ENCODE measurements around the gene F8. TPM values are rescaled to one million over a fixed set of nuclear protein-coding genes. Genes with fewer than 3 reads are reported as not detected.

The F8 gene
- total and polyA plus RNA-seq, 2 of the 4 experiments (the other 2 are of a cell fraction), result 1.4 to 1.5 TPM

Small RNA genes lying within 50 kb of the gene (microRNA-seq; reads per million reads assigned to microRNA genes)
- gene MIR1184-1 (ENCODE audit: insufficient read depth in 1 of 2, insufficient read length in 1 of 2, unreplicated experiment in 1 of 2), result 0 reads per million in 2 experiments

Small RNA genes lying within 50 kb of the gene (small RNA-seq; reads per million reads assigned to genes)
- gene MIR1184-1, result 0 reads per million in 5 experiments

Other genes starting within 250 kb of the F8 start
- 36.4 and 43.0 TPM in 2 replicates for gene MPP1, start 217.2 kb downstream of the F8 start, total RNA-seq (2012; rRNA removed)
- 29.4 and 35.2 TPM in 2 replicates for gene MPP1, start 217.2 kb downstream of the F8 start, polyA plus RNA-seq (2012; rRNA removed)
- gene SMIM9, start 188.1 kb downstream of the F8 start, total RNA-seq (2012; rRNA removed), result not detected in 2 replicates
- gene SMIM9, start 188.1 kb downstream of the F8 start, polyA plus RNA-seq (2012; rRNA removed), result not detected in 2 replicates
- 0.54 and 1.1 TPM in 2 replicates for gene F8A1, start 136.4 kb downstream of the F8 start, total RNA-seq (2012; rRNA removed)
- gene F8A1, start 136.4 kb downstream of the F8 start, polyA plus RNA-seq (2012; rRNA removed), result 7.7 and 8.3 TPM in 2 replicates
- 35.0 and 42.5 TPM in 2 replicates for gene FUNDC2, start 4.1 kb upstream of the F8 start, total RNA-seq (2012; rRNA removed)
- gene FUNDC2, start 4.1 kb upstream of the F8 start, polyA plus RNA-seq (2012; rRNA removed), result 51.7 and 52.3 TPM in 2 replicates
- 8.4 and 11.4 TPM in 2 replicates for gene CMC4, start 48.4 kb upstream of the F8 start, total RNA-seq (2012; rRNA removed)
- gene CMC4, start 48.4 kb upstream of the F8 start, polyA plus RNA-seq (2012; rRNA removed), result 6.4 and 7.0 TPM in 2 replicates
- 0.54 and 0.56 TPM in 2 replicates for gene MTCP1, start 48.4 kb upstream of the F8 start, total RNA-seq (2012; rRNA removed)
- gene MTCP1, start 48.4 kb upstream of the F8 start, polyA plus RNA-seq (2012; rRNA removed), result 4.2 and 4.9 TPM in 2 replicates
- 20.8 and 24.7 TPM in 2 replicates for gene BRCC3, start 48.8 kb upstream of the F8 start, total RNA-seq (2012; rRNA removed)
- 13.5 and 14.4 TPM in 2 replicates for gene BRCC3, start 48.8 kb upstream of the F8 start, polyA plus RNA-seq (2012; rRNA removed)
- gene VBP1, start 193.7 kb upstream of the F8 start, total RNA-seq (2012; rRNA removed), result 42.3 and 75.3 TPM in 2 replicates
- gene VBP1, start 193.7 kb upstream of the F8 start, polyA plus RNA-seq (2012; rRNA removed), result 24.7 and 30.8 TPM in 2 replicates
- 0.54 and 0.56 TPM in 2 replicates for gene RAB39B, start 241.8 kb upstream of the F8 start, total RNA-seq (2012; rRNA removed)
- 0.23 and 0.29 TPM in 2 replicates for gene RAB39B, start 241.8 kb upstream of the F8 start, polyA plus RNA-seq (2012; rRNA removed)